Chondrocyte (in vitro differentiated cells): Measurements from ENCODE around the gene SLC7A9. TPM values are rescaled to one million over a fixed set of nuclear protein-coding genes. Genes with fewer than 3 reads are reported as not detected.
A peak's percentile ranks its signal among the peaks of the same experiment; 100 is the strongest.

Experiments used
- DNase-seq: peaks from one replicate; pipeline ENCODE4 v3.0.0; 2021; ENCODE audit warnings: mixed read lengths, low spot score
- H3K27ac Mint-ChIP-seq: one replicate; pipeline ENCODE4 v1.8.0; 2021; ENCODE audit warnings: mild to moderate bottlenecking, moderate library complexity, mixed read lengths; ENCODE audit not compliant: unreplicated experiment
- H3K27me3 Mint-ChIP-seq: 2 replicates; pipeline ENCODE4 v1.8.0; 2021; ENCODE audit warnings: low read depth, mixed read lengths
- H3K36me3 Mint-ChIP-seq: 2 replicates; pipeline ENCODE4 v1.8.0; 2021; ENCODE audit warnings: low read depth, mixed read lengths
- H3K4me1 Mint-ChIP-seq: 2 replicates; pipeline ENCODE4 v1.8.0; 2021; ENCODE audit warnings: low read depth, mild to moderate bottlenecking, mixed read lengths
- H3K4me3 Mint-ChIP-seq: one replicate; pipeline ENCODE4 v1.8.0; 2021; ENCODE audit warnings: mild to moderate bottlenecking, moderate library complexity, mixed read lengths; ENCODE audit not compliant: unreplicated experiment
- H3K9me3 Mint-ChIP-seq: 2 replicates; pipeline ENCODE4 v1.8.0; 2021; ENCODE audit warnings: low read depth, mixed read lengths
- CTCF ChIP-seq: fragments of 200-600 bp; sonication (generic); IDR thresholded peaks from 2 replicates; pipeline ENCODE4 v1.5.0; 2021; ENCODE audit warnings: antibody characterized with exemption, mild to moderate bottlenecking, moderate library complexity
- total RNA-seq: library from RNA; stranded (reverse); gene quantifications from 3 replicates; pipeline ENCODE4 v1.2.1, GENCODE V29; 2021

The SLC7A9 gene
- total RNA-seq, 1 donor from 2014 or later: 0.35 TPM

GRCh38 chr19:32824191-32824751 is 45.3 kb downstream of the SLC7A9 start:
- TF ChIP-seq CTCF: no peak
- Mint-ChIP-seq H3K4me1 (no peaks in the 10 kb centered on the region), H3K27ac (no peak overlapping the region), H3K4me3 (no peak overlapping the region), H3K27me3 (peaks cover 28% of the 10 kb centered on the region), H3K9me3 (no peaks in the 10 kb centered on the region), H3K36me3 (peaks cover 2% of the 10 kb centered on the region)
- peak; percentile 86 for DNase-seq

- no peak overlapping the region for H3K4me3 Mint-ChIP-seq
- peak; percentile 51 for DNase-seq
- no peaks in the 10 kb centered on the region for H3K36me3 Mint-ChIP-seq
- no peaks in the 10 kb centered on the region for H3K9me3 Mint-ChIP-seq
- H3K27ac Mint-ChIP-seq: no peak overlapping the region
- TF ChIP-seq CTCF: no peak
- peaks cover 29% of the 10 kb centered on the region for H3K27me3 Mint-ChIP-seq
- H3K4me1 Mint-ChIP-seq: no peaks in the 10 kb centered on the region
Measured at GRCh38 chr19:32823747-32824102, 45.8 kb downstream of the SLC7A9 start.

- no peaks in the 10 kb centered on the region for H3K36me3 Mint-ChIP-seq
Measured at GRCh38 chr19:32822916-32823746, 46.4 kb downstream of the SLC7A9 start.

GRCh38 chr19:32819419-32820400 is 49.9 kb downstream of the SLC7A9 start:
- DNase-seq: peak; percentile 46
- no peak overlapping the region for H3K4me3 Mint-ChIP-seq
- H3K9me3 Mint-ChIP-seq: no peaks in the 10 kb centered on the region
- no peaks in the 10 kb centered on the region for H3K4me1 Mint-ChIP-seq
- H3K36me3 Mint-ChIP-seq: no peaks in the 10 kb centered on the region
- TF ChIP-seq CTCF: no peak
- no peak overlapping the region for H3K27ac Mint-ChIP-seq
- H3K27me3 Mint-ChIP-seq: peaks cover 45% of the 10 kb centered on the region

More at GRCh38 chr19:32822916-32823746, 46.4 kb downstream of the SLC7A9 start:
- H3K4me1 Mint-ChIP-seq: no peaks in the 10 kb centered on the region
- no peaks in the 10 kb centered on the region for H3K9me3 Mint-ChIP-seq
- no peak overlapping the region for H3K27ac Mint-ChIP-seq
- TF ChIP-seq CTCF: no peak
- DNase-seq: peak; percentile 59
- no peak overlapping the region for H3K4me3 Mint-ChIP-seq
- peaks cover 35% of the 10 kb centered on the region for H3K27me3 Mint-ChIP-seq

GRCh38 chr19:32818536-32818935 is 51.0 kb downstream of the SLC7A9 start:
- no peak for DNase-seq
- Mint-ChIP-seq H3K27me3 (peaks cover 41% of the 10 kb centered on the region), H3K36me3 (no peaks in the 10 kb centered on the region), H3K9me3 (no peaks in the 10 kb centered on the region), H3K27ac (no peak overlapping the region), H3K4me3 (no peak overlapping the region), H3K4me1 (no peaks in the 10 kb centered on the region)
- TF ChIP-seq CTCF: no peak
